ENCODE measurements around the gene DDX43. TPM values are rescaled to one million over a fixed set of nuclear protein-coding genes. Genes with fewer than 3 reads are reported as not detected.
A peak's percentile ranks its signal among the peaks of the same experiment; 100 is the strongest.
"Not testable (repeated sequence)": the region's sequence is repeated elsewhere in the genome, so short reads cannot be mapped to it uniquely, and the experiment has no call there.

DDX43 gene
- total RNA-seq, 1 donor from 2014 or later: 0.52 TPM

GRCh38 chr6:73369563-73369962 is 25.1 kb upstream of the DDX43 start, which contains the start of gene OOEP:
TSS of gene OOEP (minus strand) at chr6:73369897. CDS start at chr6:73369792, 105 bp downstream.
- no peak within 1 kb of the TSS for H3K4me3 Mint-ChIP-seq (ENCODE audit: low read depth)
- peaks cover 3% of the 10 kb centered on the region for H3K27me3 Mint-ChIP-seq (ENCODE audit: low read depth)
- no peaks in the 10 kb centered on the region for H3K4me1 Mint-ChIP-seq (ENCODE audit: low read depth)
- H3K36me3 Mint-ChIP-seq (ENCODE audit: low read depth): no peaks in the 10 kb centered on the region
- no peak within 1 kb of the TSS for H3K27ac Mint-ChIP-seq
- no peaks in the 10 kb centered on the region for H3K9me3 Mint-ChIP-seq
- no peak for DNase-seq (ENCODE audit: low spot score)
- intact Hi-C loops (cut with micrococcal nuclease): no loop called here

GRCh38 chr6:73371984-73372383 is 22.6 kb upstream of the DDX43 start:
- Mint-ChIP-seq H3K9me3 (no peaks in the 10 kb centered on the region), H3K4me3 (ENCODE audit: low read depth) (no peak overlapping the region), H3K36me3 (ENCODE audit: low read depth) (no peaks in the 10 kb centered on the region)

GRCh38 chr6:73372516-73372915 is 22.1 kb upstream of the DDX43 start:
- H3K4me1 Mint-ChIP-seq (ENCODE audit: low read depth): no peaks in the 10 kb centered on the region
- H3K4me3 Mint-ChIP-seq (ENCODE audit: low read depth): no peak overlapping the region
- no peaks in the 10 kb centered on the region for H3K9me3 Mint-ChIP-seq
- H3K27ac Mint-ChIP-seq: no peak overlapping the region
- peaks cover 3% of the 10 kb centered on the region for H3K27me3 Mint-ChIP-seq (ENCODE audit: low read depth)
- intact Hi-C loops (cut with micrococcal nuclease): no loop called here
- no peaks in the 10 kb centered on the region for H3K36me3 Mint-ChIP-seq (ENCODE audit: low read depth)
- no peak for DNase-seq (ENCODE audit: low spot score)

More at GRCh38 chr6:73371984-73372383, 22.6 kb upstream of the DDX43 start:
- Mint-ChIP-seq H3K27ac (no peak overlapping the region), H3K4me1 (ENCODE audit: low read depth) (no peaks in the 10 kb centered on the region), H3K27me3 (ENCODE audit: low read depth) (peaks cover 3% of the 10 kb centered on the region)
- intact Hi-C loops (cut with micrococcal nuclease): no loop called here
- DNase-seq (ENCODE audit: low spot score): no peak

GRCh38 chr6:73375216-73375615 is 19.4 kb upstream of the DDX43 start:
- H3K36me3 Mint-ChIP-seq (ENCODE audit: low read depth): no peaks in the 10 kb centered on the region
- H3K4me1 Mint-ChIP-seq (ENCODE audit: low read depth): no peaks in the 10 kb centered on the region
- DNase-seq (ENCODE audit: low spot score): no peak
- H3K9me3 Mint-ChIP-seq: no peaks in the 10 kb centered on the region
- H3K4me3 Mint-ChIP-seq (ENCODE audit: low read depth): no peak overlapping the region
- no peak overlapping the region for H3K27ac Mint-ChIP-seq
- H3K27me3 Mint-ChIP-seq (ENCODE audit: low read depth): no peaks in the 10 kb centered on the region
- intact Hi-C loops (cut with micrococcal nuclease): no loop called here

GRCh38 chr6:73377225-73377624 is 17.4 kb upstream of the DDX43 start:
- Mint-ChIP-seq H3K9me3 (no peaks in the 10 kb centered on the region), H3K4me1 (ENCODE audit: low read depth) (no peaks in the 10 kb centered on the region), H3K4me3 (ENCODE audit: low read depth) (no peak overlapping the region), H3K36me3 (ENCODE audit: low read depth) (no peaks in the 10 kb centered on the region), H3K27ac (no peak overlapping the region), H3K27me3 (ENCODE audit: low read depth) (no peaks in the 10 kb centered on the region)
- DNase-seq (ENCODE audit: low spot score): no peak
- intact Hi-C loops (cut with micrococcal nuclease): no loop called here

GRCh38 chr6:73381531-73381930 is 13.1 kb upstream of the DDX43 start:
- H3K9me3 Mint-ChIP-seq; H3K4me3 Mint-ChIP-seq (ENCODE audit: low read depth); H3K27ac Mint-ChIP-seq; H3K27me3 Mint-ChIP-seq (ENCODE audit: low read depth); H3K4me1 Mint-ChIP-seq (ENCODE audit: low read depth); DNase-seq (ENCODE audit: low spot score); H3K36me3 Mint-ChIP-seq (ENCODE audit: low read depth); intact Hi-C loops (cut with micrococcal nuclease): not testable (repeated sequence)

- Mint-ChIP-seq H3K4me1 (ENCODE audit: low read depth) (no peaks in the 10 kb centered on the region), H3K27me3 (ENCODE audit: low read depth) (no peaks in the 10 kb centered on the region), H3K4me3 (ENCODE audit: low read depth) (no peak overlapping the region), H3K9me3 (no peaks in the 10 kb centered on the region), H3K36me3 (ENCODE audit: low read depth) (no peaks in the 10 kb centered on the region), H3K27ac (no peak overlapping the region)
- no peak for DNase-seq (ENCODE audit: low spot score)
- intact Hi-C loops (cut with micrococcal nuclease): no loop called here
These were observed 12.0 kb upstream of the DDX43 start for GRCh38 chr6:73382462-73383113.

GRCh38 chr6:73388433-73388799 is 6.2 kb upstream of the DDX43 start:
- peak overlapping the region; percentile 25 for H3K27ac Mint-ChIP-seq

GRCh38 chr6:73388800-73389512 is 5.7 kb upstream of the DDX43 start:
- peak; percentile 67 for DNase-seq (ENCODE audit: low spot score)
- Mint-ChIP-seq H3K9me3 (no peaks in the 10 kb centered on the region), H3K27me3 (ENCODE audit: low read depth) (no peaks in the 10 kb centered on the region), H3K36me3 (ENCODE audit: low read depth) (peaks cover 6% of the 10 kb centered on the region), H3K27ac (peak overlapping the region; percentile 25), H3K4me3 (ENCODE audit: low read depth) (peak overlapping the region; percentile 76), H3K4me1 (ENCODE audit: low read depth) (peaks cover 18% of the 10 kb centered on the region)
- intact Hi-C loops (cut with micrococcal nuclease): no loop called here

More at GRCh38 chr6:73388433-73388799, 6.2 kb upstream of the DDX43 start:
- Mint-ChIP-seq H3K27me3 (ENCODE audit: low read depth) (no peaks in the 10 kb centered on the region), H3K4me3 (ENCODE audit: low read depth) (peak overlapping the region; percentile 76), H3K36me3 (ENCODE audit: low read depth) (peaks cover 6% of the 10 kb centered on the region), H3K9me3 (no peaks in the 10 kb centered on the region), H3K4me1 (ENCODE audit: low read depth) (peaks cover 18% of the 10 kb centered on the region)
- DNase-seq (ENCODE audit: low spot score): no peak
- intact Hi-C loops (cut with micrococcal nuclease): no loop called here

GRCh38 chr6:73389854-73390253 is 4.8 kb upstream of the DDX43 start:
- DNase-seq (ENCODE audit: low spot score): no peak
- intact Hi-C loops (cut with micrococcal nuclease): no loop called here
- no peak overlapping the region for H3K27ac Mint-ChIP-seq

GRCh38 chr6:73391675-73392074 is 3.0 kb upstream of the DDX43 start:
- Mint-ChIP-seq H3K9me3 (no peaks in the 10 kb centered on the region), H3K36me3 (ENCODE audit: low read depth) (peaks cover 6% of the 10 kb centered on the region), H3K27ac (no peak overlapping the region), H3K4me1 (ENCODE audit: low read depth) (peaks cover 18% of the 10 kb centered on the region), H3K27me3 (ENCODE audit: low read depth) (no peaks in the 10 kb centered on the region), H3K4me3 (ENCODE audit: low read depth) (no peak overlapping the region)
- DNase-seq (ENCODE audit: low spot score): no peak
- intact Hi-C loops (cut with micrococcal nuclease): no loop called here

More at GRCh38 chr6:73389854-73390253, 4.8 kb upstream of the DDX43 start:
- no peaks in the 10 kb centered on the region for H3K9me3 Mint-ChIP-seq
- no peaks in the 10 kb centered on the region for H3K27me3 Mint-ChIP-seq (ENCODE audit: low read depth)
- H3K4me1 Mint-ChIP-seq (ENCODE audit: low read depth): peaks cover 18% of the 10 kb centered on the region
- peaks cover 6% of the 10 kb centered on the region for H3K36me3 Mint-ChIP-seq (ENCODE audit: low read depth)
- no peak overlapping the region for H3K4me3 Mint-ChIP-seq (ENCODE audit: low read depth)

GRCh38 chr6:73392188-73392587 is 2.4 kb upstream of the DDX43 start:
- H3K36me3 Mint-ChIP-seq (ENCODE audit: low read depth); H3K27me3 Mint-ChIP-seq (ENCODE audit: low read depth); H3K27ac Mint-ChIP-seq; H3K4me3 Mint-ChIP-seq (ENCODE audit: low read depth); H3K9me3 Mint-ChIP-seq; intact Hi-C loops (cut with micrococcal nuclease); DNase-seq (ENCODE audit: low spot score): not testable (repeated sequence)
- H3K4me1 Mint-ChIP-seq (ENCODE audit: low read depth): peaks cover 18% of the 10 kb centered on the region

- Mint-ChIP-seq H3K4me3 (ENCODE audit: low read depth) (no peak overlapping the region), H3K27me3 (ENCODE audit: low read depth) (no peaks in the 10 kb centered on the region), H3K4me1 (ENCODE audit: low read depth) (peaks cover 17% of the 10 kb centered on the region), H3K36me3 (ENCODE audit: low read depth) (peaks cover 6% of the 10 kb centered on the region), H3K9me3 (no peaks in the 10 kb centered on the region), H3K27ac (no peak overlapping the region)
- DNase-seq (ENCODE audit: low spot score): no peak
- intact Hi-C loops (cut with micrococcal nuclease): no loop called here
These were observed 1.4 kb upstream of the DDX43 start for GRCh38 chr6:73393278-73393677.

Data from activated T-helper 2 cell treated with anti-CD3 and anti-CD28 coated beads, Interferon-gamma antibody, Interleukin-2, Interleukin-4, amounts not matched to agents 10 μg/mL and 5 μg/mL and 100 μg/mL, durations not matched to agents 14 hours and 24 hours and 36 hours (primary cell).